NK-92 treated with Interleukin-12 subunit alpha and Interleukin-12 subunit beta, amount 100 ng/mL, for 24 hours (cell line): ENCODE results near the gene STAT4.

Source experiments
- DNase-seq: peaks from one replicate; lab custom pipeline; 2025; lab: John Stamatoyannopoulos, UW

Gene STAT4

GRCh38 chr2:190994148-190994547 lies 156.6 kb downstream of the STAT4 start:
- DNase-seq = no peak

GRCh38 chr2:190993292-190993643 lies 157.5 kb downstream of the STAT4 start:
- no peak for DNase-seq

DNA sequence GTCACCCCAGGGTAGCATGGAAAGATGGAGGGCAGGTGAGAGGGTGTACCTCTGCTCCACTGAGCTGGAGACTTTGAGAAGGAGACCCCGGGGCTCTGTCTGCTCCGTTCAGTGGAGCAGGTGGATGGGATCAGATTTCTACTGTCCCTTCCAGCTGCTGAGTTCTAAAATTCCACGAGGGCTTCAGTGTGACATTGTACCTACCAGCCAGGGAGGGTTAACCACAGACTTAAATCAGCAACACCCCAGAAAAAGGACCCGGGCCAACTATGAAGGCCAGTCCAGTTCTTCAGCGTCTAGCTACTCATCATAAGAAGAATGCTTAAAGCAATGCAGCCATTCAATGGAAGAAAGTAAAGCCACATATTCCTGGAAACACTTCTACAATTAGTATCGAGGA lies 160.7 kb downstream of the STAT4 start:
- DNase-seq = no peak

- DNase-seq = no peak
Measured at GRCh38 chr2:190988910-190989309, 161.9 kb downstream of the STAT4 start.

GRCh38 chr2:190987938-190988337 lies 162.9 kb downstream of the STAT4 start:
- DNase-seq = no peak

GRCh38 chr2:190987116-190987515 lies 163.7 kb downstream of the STAT4 start:
- no peak for DNase-seq

DNA sequence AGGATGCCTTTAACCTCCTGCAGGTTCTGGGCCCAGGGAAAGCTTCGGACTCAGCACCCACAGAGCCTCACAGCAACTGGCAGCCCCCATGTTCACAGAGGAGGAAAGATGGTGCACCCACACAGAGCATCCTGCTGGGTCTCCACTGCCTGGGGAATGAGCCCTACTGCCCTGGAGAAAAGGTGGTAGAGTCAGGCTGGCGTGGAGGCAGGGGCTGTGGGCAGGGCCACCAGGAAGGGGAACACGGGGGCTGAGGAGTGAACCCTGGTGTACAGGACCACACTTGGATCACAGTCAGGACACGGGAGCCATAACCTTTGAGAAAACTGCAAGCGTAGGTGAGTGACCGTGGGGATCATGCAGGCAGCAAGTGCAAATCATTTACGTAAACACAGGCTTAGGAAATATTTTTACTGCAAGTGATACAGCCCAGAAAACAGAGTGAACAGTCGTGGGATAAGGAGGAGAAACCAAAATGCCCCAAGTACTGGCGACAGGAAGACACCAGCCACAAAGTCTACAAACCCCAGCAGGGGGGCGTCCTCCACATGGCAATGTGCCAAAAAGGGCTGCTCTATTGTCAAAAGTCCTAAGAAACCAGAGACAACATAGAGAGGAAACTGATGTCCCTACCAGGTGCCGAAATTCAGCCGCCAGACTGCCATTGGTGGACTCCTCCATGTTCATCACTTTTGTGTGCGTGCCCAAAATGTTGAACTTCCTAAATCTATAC lies 164.4 kb downstream of the STAT4 start:
- DNase-seq = no peak

GRCh38 chr2:190984595-190984994 lies 166.2 kb downstream of the STAT4 start:
- no peak for DNase-seq

DNA sequence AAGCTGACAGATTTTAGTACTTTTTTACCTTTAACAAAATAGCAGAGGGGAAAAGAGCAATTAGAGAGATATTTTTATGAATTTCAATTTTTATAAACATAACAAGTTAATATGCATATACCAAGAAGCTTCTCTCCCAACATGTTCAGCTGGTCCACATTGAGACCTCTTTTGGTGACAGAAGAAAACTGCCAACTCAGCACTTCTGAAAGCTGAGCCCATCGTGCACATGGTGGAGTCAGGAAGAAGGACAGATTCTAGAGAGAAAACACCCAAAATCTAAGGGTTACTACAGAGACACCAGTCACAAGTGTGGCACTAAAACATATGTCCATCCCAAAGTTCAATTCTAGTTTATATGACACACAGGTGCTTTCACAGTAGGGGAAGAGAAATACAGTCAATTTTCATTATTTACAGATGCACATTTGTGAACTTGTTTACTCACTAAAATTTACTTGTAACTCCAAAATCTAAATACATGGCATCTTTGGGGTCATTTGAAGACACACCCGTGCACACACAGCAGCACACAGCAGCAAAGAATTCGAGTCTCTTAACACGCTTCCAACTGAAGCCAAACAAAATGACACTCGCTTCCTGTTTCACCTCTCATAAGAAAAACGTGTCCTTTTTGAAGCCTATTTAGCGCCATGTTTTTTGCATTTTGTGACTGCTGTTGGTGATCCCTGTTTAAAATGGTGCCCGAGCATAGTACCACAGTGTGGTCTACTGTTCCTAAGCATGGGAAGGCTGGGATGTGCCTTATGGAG lies 168.3 kb downstream of the STAT4 start:
- no peak for DNase-seq

- no peak for DNase-seq
Measured at GRCh38 chr2:190981733-190982132, 169.1 kb downstream of the STAT4 start.

DNA sequence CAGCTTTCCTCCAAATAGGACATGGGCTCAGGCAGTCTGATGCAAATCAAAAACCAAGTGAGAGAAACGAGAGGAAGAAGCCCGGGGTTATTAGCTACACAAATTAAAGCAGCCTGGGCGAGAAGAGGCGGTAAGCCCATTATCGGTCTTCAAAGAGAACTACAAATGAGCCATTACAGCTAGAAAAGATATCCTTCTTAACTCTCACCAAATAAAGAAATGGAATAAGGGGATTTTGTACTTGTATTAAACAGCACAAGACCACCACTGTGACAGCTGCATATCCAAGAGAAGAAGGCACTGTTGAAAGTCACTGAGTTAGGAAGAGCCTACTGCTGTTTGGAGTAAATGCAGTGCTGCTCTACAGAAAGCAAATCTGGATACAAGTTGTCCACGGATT lies 169.5 kb downstream of the STAT4 start:
- no peak for DNase-seq

DNA sequence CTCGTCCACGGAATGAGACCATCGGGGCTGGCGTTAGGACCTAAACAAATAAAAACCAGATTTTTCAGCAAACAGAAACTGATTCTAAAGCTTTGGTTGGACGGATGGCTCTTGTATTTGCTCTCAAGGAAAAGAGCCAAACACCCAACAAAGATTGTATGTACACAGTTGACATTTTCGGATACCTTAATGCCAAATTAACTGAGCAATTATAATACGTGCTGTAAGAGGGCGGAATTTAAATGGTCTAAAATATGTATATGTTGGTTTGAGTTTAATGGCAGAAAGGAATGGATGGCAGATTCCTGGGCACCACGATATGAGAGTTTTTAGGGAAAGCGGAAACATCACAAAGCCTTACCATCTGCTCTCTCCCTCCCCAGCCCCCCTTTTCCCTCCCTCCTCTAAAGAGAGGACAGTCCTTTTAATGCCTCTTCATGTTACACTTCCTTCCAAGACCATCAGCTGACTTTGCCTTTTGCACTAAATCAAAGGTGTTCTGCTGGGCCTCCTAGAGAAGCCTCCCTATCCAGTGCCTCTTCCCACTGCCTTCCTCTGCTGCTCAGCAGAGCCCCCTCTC lies 170.1 kb downstream of the STAT4 start:
- no peak for DNase-seq

DNA sequence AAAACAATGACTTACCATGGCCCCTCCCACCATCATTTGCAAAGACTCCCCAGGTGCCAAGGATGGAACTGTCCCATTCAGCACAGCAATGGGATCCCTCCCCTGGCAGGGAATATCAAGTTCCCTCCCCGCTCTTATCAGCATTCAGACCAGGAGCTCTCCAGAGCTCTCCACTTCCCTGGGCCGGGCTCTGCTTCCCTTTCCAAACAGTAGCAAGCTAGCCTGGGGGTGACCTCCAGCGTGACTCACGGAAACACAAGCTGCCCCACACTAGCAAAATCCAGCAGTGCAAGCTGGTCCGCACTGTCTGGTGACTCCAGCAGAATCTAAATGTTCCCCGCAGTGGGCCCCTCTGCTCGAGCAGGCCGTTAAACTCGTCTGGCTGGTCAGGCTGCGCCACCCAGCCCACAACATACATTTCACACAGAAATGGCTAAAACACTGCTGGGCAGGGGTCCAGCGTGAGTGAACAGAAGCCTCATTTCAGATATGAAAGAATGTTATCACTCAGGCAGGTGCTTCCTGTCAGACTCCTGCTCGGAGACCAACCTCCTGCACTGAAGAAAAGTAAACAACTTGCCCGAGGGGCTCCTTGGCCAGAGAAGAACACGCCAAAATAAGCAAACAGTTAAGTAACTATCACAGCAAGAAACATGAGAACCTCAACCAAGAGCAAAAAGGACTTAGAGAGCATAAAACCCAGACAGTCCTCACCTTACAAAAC lies 170.7 kb downstream of the STAT4 start:
- DNase-seq = no peak
